ENCODE data around the gene COPS6.

Gene COPS6

DNA sequence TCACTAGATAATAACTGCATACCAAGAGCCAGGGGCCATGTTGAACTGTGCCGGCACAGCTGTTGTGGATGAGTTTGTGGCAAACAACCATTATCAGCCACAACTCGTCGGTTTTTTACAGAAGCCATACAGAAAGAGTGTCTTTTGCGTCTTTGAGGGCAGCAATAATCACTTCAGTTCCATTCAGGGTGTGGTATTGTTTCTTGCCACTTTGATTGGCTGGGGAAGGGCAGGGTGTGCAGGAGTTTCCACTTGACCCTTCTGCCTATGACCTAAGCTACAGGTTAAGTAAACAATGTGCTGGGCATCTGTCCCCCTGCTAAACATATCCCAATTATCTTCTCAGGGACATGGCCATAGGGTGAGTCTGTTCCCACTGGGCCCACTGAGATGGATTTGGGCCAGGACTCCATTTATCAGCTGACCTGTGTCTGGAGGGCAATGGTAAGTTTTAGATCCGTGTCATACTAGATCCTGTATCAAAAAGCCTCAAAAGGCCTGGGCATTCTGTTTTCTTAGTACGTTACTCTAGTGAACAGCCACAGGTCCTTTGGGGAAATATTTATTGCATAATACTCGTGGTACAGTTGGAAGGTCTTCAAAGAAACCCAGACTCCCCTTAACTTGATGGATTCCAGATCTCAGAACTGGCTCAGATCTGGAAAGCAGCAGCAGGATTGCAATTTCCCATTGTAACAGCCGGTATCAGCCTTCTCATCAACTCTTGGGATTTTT, 23.1 kb upstream of the COPS6 start:
- H3K27ac ChIP-seq = peak overlapping the region; percentile 14 to 68
- no peak for DNase-seq (ENCODE audit: low spot score)
- TF ChIP-seq, protein P1, sequence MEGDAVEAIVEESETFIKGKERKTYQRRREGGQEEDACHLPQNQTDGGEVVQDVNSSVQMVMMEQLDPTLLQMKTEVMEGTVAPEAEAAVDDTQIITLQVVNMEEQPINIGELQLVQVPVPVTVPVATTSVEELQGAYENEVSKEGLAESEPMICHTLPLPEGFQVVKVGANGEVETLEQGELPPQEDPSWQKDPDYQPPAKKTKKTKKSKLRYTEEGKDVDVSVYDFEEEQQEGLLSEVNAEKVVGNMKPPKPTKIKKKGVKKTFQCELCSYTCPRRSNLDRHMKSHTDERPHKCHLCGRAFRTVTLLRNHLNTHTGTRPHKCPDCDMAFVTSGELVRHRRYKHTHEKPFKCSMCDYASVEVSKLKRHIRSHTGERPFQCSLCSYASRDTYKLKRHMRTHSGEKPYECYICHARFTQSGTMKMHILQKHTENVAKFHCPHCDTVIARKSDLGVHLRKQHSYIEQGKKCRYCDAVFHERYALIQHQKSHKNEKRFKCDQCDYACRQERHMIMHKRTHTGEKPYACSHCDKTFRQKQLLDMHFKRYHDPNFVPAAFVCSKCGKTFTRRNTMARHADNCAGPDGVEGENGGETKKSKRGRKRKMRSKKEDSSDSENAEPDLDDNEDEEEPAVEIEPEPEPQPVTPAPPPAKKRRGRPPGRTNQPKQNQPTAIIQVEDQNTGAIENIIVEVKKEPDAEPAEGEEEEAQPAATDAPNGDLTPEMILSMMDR (IDR thresholded peaks at IDR 0.05) = no peak
- H3K4me3 ChIP-seq = no peak overlapping the region

DNA sequence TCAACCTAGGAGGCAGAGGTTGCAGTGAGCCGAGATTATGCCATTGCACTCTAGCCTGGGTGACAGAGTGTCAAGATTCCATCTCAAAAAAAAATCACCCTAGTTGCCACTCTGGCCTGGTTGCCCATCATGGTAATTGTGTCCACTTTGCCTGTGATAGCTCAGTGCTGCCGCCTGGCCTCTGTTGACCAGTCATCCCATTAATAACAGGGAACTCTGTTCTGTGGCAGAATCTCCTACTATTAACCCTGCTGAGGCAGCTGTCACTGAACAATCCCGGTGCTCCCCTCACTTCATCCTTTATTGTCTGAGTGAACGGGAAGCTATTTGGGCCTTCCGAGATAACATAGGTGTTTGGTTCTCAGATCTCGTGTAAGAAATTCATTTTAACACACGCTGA, 21.8 kb upstream of the COPS6 start:
- TF ChIP-seq, protein P1 (IDR thresholded peaks at IDR 0.05) = no peak
- Histone ChIP-seq H3K27ac (no peak overlapping the region), H3K4me3 (no peak overlapping the region)
- no peak for DNase-seq (ENCODE audit: low spot score)

DNA sequence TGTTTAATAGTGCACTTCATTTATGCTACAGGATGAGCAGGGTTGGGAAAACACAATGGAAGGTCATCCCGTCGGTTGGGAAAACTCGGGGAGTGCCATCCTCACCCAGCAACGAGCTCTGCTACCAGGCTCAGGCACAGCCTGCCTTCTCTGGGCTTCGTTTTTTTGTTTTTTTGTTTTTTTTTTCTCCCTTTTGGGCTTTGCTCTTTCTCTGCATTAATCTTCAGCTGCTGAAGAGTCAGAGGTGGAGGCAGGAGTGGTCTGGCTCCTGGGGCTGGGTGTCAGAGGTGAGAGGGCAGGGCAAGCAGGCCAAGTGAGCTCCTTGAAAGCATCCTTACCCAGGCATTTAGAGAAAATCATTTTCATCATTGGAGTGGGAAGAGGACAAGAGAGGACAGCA, 18.8 kb upstream of the COPS6 start:
- Histone ChIP-seq H3K27ac (no peak overlapping the region), H3K4me3 (no peak overlapping the region)
- TF ChIP-seq, protein P1 (IDR thresholded peaks at IDR 0.05) = no peak
- DNase-seq (ENCODE audit: low spot score) = no peak

DNA sequence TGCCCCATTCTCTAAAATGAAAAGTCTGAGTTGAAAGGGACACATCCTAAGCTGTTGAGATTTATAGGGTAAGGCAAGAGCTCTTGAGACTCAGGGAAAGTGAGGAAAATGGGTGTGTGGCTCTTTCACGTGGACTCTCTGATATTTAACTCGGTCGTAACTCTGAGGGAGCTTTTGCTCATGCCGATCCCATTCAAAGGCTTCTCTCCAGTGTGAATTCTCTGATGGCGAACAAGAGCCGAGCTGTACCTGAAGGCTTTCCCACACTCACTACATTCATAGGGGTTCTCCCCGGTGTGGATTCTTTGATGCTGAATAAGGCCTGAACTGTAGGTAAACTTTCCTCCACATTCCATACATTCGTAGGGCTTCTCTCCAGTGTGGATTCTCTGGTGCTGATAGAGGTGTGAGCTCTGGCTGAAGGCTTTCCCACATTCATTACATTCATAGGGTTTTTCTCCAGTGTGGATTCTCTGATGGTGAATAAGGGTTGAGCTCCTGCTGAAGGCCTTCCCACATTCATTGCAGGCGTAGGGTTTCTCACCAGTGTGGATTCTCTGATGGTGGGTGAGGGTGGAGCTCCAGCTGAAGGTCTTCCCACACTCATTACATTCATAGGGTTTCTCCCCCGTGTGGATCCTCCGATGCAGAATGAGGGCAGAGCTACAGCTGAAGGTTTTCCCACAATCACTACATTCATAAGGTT, 17.6 kb upstream of the COPS6 start:
- no peak overlapping the region for H3K27ac ChIP-seq
- TF ChIP-seq, protein P1 (IDR thresholded peaks at IDR 0.05) = no peak
- H3K4me3 ChIP-seq = peak overlapping the region; percentile 1
- DNase-seq (ENCODE audit: low spot score) = no peak

DNA sequence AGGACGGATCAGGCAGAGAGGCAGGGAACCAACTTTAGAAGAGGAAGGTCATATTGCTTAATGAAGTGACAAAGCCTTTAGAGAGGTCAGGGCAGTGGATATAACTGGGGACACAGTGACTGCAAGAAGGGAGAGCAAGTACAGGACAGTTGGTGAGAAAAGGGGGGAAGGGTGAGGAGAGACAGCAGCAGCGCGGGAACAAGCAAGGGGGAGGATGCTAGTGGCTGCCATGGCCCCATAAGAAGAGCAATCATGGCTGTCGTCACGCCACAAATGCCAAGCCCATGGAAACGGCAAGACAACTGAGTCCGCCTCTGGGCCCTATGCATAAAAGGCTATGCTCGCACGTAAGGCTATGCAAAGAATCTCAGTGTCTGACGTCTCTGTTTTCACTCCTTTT, 16.3 kb upstream of the COPS6 start:
- H3K27ac ChIP-seq = no peak overlapping the region
- TF ChIP-seq, protein P1 (IDR thresholded peaks at IDR 0.05) = no peak
- no peak overlapping the region for H3K4me3 ChIP-seq
- DNase-seq (ENCODE audit: low spot score) = no peak

DNA sequence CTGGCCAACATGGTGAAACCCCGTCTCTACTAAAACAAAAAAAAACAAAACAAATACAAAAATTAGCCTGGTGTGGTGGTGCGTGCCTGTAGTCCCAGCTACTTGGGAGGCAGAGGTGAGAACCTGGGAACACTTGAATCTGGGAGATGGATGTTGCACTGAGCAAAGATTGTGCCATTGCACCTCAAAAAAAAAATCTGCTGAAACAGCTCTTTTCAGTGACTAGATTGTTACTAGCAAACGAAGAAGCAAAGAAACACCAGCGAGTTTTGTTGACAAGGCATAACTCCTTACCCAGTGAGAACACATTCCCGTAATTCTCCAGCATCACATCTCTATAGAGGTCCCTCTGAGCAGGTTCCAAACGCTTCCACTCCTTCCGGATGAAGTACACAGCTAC, 13.9 kb upstream of the COPS6 start:
- TF ChIP-seq, protein P1 (IDR thresholded peaks at IDR 0.05) = no peak
- Histone ChIP-seq H3K27ac (no peak overlapping the region), H3K4me3 (no peak overlapping the region)
- no peak for DNase-seq (ENCODE audit: low spot score)

DNA sequence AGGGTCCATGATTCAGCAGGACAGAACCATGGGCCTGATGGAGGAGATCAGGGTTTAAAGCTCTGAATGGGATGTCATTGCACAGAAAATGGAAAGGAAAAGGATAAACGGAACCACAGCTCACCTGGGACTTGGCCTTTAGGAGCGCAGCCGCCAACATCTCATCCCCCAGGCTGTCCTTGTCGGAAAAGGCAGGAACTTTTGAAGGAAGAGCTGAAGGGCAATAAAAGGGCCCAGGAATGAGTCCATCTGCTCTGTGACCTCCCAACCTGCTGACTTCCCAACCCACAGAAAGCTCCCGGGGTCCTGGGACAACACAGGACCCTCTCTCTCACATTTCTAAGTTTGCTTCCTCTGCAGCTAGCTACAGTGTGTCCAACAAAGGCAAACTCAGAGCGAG, 13.4 kb upstream of the COPS6 start:
- TF ChIP-seq, protein P1 (IDR thresholded peaks at IDR 0.05) = no peak
- Histone ChIP-seq H3K27ac (no peak overlapping the region), H3K4me3 (no peak overlapping the region)
- no peak for DNase-seq (ENCODE audit: low spot score)

Data from coronary artery (tissue), 2 donors.